ENCODE data around the gene ALG10.

Gene ALG10

DNA sequence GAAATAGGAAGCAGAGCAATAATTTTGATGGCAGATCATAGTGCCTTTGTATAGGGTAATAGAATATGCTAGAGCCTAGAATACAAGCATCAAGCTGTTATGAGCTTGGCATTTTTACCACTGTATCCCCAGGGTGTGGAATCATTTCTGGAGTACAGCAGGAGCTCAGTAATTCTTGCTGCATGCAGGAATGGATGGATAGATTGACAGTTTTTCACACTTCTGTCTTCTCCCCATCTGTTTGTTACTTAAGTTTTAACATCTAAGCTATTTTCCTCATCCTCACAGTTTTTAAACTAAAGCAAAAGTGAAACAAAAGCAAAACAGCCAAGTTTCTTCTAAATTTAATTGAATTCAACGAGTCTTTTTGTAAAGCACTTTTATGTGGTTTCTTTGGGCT lies 32.6 kb downstream of the ALG10 start:
- no peaks in the 10 kb centered on the region for H3K36me3 ChIP-seq (ENCODE audit: low read length)

More for the DNA sequence above, 32.6 kb downstream of the ALG10 start:
- Histone ChIP-seq H3K4me3 (ENCODE audit: insufficient read depth, low read length, poor library complexity, severe bottlenecking) (no peak overlapping the region), H3K9ac (ENCODE audit: low read length) (no peak overlapping the region), H3F3A (ENCODE audit: insufficient read depth) (no peaks in the 10 kb centered on the region), H3K79me2 (ENCODE audit: insufficient read depth, low read length) (no peaks in the 10 kb centered on the region), H2AFZ (ENCODE audit: low read depth, low read length, severe bottlenecking) (no peak overlapping the region), H4K20me1 (ENCODE audit: low read depth, low read length) (no peaks in the 10 kb centered on the region), H3K4me2 (ENCODE audit: low read depth, low read length, poor library complexity, severe bottlenecking) (no peak overlapping the region), H3K9me2 (replicated peaks; ENCODE audit: insufficient read depth, low read length) (no peaks in the 10 kb centered on the region), H3K9me3 (ENCODE audit: insufficient read depth, low read length) (no peaks in the 10 kb centered on the region), H3K27me3 (ENCODE audit: low read length) (no peaks in the 10 kb centered on the region), H3K27ac (ENCODE audit: low read depth, low read length) (no peak overlapping the region)
- TF ChIP-seq EZH2phosphoT487 (conservative IDR thresholded peaks at IDR 0.05; ENCODE audit: low read length), result no peak
- TF ChIP-seq, protein P1, sequence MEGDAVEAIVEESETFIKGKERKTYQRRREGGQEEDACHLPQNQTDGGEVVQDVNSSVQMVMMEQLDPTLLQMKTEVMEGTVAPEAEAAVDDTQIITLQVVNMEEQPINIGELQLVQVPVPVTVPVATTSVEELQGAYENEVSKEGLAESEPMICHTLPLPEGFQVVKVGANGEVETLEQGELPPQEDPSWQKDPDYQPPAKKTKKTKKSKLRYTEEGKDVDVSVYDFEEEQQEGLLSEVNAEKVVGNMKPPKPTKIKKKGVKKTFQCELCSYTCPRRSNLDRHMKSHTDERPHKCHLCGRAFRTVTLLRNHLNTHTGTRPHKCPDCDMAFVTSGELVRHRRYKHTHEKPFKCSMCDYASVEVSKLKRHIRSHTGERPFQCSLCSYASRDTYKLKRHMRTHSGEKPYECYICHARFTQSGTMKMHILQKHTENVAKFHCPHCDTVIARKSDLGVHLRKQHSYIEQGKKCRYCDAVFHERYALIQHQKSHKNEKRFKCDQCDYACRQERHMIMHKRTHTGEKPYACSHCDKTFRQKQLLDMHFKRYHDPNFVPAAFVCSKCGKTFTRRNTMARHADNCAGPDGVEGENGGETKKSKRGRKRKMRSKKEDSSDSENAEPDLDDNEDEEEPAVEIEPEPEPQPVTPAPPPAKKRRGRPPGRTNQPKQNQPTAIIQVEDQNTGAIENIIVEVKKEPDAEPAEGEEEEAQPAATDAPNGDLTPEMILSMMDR (IDR thresholded peaks at IDR 0.05; ENCODE audit: insufficient read depth, low read length, poor library complexity, severe bottlenecking), result no peak
